Measurements from ENCODE around the gene ANO2.

The ANO2 gene

DNA sequence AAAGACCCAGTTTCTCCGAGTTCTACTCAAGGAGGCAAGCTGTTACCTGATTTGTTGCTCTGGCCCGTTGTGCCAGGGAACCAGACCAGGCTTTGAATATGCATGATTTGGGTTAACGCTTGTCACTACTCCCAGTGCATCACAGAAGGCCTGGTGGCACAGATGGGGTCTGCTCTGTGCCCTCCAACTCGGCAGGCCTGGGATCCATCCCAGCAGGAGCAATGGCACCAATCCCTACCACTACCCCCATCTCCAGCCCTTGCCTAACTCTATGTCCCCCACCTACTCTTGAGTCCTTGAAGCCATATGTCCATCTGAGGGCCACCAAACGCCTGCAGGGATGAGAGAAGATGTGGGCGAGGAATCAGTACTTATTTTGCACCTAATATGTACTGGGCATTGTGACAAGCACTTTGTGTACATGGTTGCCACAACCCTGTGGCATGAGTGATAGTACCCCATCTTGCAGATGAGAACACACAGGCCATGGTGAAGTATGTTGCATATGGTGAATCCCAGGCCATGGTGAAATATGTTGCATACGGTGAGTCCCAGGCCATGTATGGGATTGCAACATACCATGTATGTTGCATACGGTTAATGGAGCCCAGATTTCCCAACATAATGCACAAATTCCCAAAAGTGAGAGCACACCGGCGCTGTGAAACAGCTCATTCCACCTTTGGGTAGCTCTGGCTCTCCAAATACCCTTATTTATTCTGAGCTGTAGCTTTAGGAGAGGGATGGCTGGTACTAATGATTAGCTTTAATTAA lies 410.4 kb downstream of the ANO2 start:
- TF ChIP-seq, protein P1, sequence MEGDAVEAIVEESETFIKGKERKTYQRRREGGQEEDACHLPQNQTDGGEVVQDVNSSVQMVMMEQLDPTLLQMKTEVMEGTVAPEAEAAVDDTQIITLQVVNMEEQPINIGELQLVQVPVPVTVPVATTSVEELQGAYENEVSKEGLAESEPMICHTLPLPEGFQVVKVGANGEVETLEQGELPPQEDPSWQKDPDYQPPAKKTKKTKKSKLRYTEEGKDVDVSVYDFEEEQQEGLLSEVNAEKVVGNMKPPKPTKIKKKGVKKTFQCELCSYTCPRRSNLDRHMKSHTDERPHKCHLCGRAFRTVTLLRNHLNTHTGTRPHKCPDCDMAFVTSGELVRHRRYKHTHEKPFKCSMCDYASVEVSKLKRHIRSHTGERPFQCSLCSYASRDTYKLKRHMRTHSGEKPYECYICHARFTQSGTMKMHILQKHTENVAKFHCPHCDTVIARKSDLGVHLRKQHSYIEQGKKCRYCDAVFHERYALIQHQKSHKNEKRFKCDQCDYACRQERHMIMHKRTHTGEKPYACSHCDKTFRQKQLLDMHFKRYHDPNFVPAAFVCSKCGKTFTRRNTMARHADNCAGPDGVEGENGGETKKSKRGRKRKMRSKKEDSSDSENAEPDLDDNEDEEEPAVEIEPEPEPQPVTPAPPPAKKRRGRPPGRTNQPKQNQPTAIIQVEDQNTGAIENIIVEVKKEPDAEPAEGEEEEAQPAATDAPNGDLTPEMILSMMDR (IDR thresholded peaks at IDR 0.05; ENCODE audit: insufficient read depth, low read length, poor library complexity, severe bottlenecking), result no peak
- Histone ChIP-seq H3K27me3 (replicated peaks; ENCODE audit: control insufficient read depth, insufficient read depth, low read length) (no peaks in the 10 kb centered on the region; the same call in 1 of the 2 replicates), H3K4me3 (replicated peaks; ENCODE audit: low read depth, low read length) (no peak overlapping the region), H3K36me3 (ENCODE audit: control insufficient read depth, insufficient read depth, low read length) (no peaks in the 10 kb centered on the region)
- no peak for DNase-seq (ENCODE audit: extremely low read depth, insufficient read length)

DNA sequence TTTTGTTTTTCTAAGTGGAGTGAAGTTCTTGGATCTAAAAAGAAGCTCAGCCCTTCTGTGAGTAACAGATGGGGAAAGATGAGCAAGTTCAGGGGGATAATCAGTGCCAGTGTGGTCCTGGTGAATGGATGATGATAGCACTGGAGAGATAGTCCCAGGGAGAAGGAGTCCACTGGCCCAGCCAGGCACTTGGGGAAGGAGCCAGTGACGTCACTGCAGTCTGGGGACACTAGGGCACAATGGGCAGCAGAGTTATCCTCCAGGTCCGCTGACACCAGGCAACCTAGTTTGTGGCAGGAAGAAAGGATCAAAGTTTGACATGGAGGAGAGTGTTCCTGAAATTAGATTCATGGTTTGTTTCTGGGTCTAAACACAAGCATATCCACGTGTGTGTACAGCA lies 411.7 kb downstream of the ANO2 start:
- TF ChIP-seq, protein P1 (IDR thresholded peaks at IDR 0.05; ENCODE audit: insufficient read depth, low read length, poor library complexity, severe bottlenecking), result no peak
- Histone ChIP-seq H3K4me3 (replicated peaks; ENCODE audit: low read depth, low read length) (no peak overlapping the region), H3K27me3 (replicated peaks; ENCODE audit: control insufficient read depth, insufficient read depth, low read length) (no peaks in the 10 kb centered on the region), H3K36me3 (ENCODE audit: control insufficient read depth, insufficient read depth, low read length) (no peaks in the 10 kb centered on the region)
- DNase-seq (ENCODE audit: extremely low read depth, insufficient read length), result no peak

DNA sequence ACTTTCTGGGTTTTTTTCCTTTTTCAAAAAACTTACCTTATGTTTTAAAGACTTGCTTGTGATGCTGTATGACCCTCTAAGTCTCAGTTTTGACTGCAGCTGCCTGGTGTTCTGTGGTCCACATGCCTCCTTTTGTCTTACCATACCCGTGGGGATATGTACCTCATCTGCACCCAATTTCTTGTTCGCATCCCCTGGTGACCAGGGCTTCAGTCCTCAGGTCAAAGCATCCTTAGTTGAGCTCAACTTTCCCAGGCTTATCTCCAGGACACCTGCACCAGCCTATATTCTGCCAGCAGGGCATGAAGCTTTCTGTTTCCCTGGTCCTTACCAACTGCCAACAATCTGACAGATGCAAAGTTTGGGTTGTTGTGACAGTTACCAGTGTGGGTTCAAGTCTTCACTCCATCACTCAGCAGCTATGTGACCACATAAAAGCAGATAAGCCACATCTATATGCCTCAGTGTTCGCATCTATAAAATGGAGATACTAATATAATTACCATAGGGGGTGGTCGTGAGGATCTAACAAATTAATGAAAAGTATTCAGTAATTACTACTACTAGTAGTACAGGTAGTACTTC lies 419.2 kb downstream of the ANO2 start:
- Histone ChIP-seq H3K4me3 (replicated peaks; ENCODE audit: low read depth, low read length) (no peak overlapping the region), H3K36me3 (ENCODE audit: control insufficient read depth, insufficient read depth, low read length) (no peaks in the 10 kb centered on the region), H3K27me3 (replicated peaks; ENCODE audit: control insufficient read depth, insufficient read depth, low read length) (no peaks in the 10 kb centered on the region; the same call in 1 of the 2 replicates)
- TF ChIP-seq, protein P1 (IDR thresholded peaks at IDR 0.05; ENCODE audit: insufficient read depth, low read length, poor library complexity, severe bottlenecking), result no peak
- DNase-seq (ENCODE audit: extremely low read depth, insufficient read length), result no peak

DNA sequence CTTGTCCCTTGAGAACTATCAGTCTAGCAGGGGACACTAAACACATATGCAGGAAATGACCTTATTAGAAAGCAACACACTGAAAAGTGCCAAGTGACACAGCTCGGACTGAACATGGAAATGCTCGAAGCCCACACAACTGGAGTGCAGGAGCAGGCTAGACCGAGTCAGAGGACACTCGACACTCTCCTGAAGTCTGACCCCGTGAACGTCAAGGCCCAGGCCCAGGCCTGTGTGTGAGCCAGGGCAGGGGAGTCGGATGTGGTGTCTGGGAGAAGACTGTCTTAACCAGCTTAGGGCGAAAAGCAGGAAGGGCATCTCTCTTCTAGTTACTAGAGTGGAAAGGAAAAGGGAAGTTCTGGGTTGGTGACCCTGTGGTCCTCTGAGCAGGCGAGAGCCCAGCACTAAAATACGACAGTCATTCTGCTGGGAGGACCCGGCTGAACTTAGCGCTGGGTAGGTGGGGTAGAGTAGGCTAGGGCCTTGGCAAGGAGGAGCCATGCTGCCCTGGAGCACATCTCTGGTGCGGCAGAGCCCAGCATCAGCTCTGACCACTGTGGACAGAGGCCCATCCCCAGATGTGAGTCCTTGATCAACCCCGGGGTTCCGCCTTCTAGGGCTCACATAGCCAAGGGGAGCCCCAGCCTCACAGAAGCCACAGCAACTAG lies 420.2 kb downstream of the ANO2 start:
- DNase-seq (ENCODE audit: extremely low read depth, insufficient read length), result no peak
- TF ChIP-seq, protein P1 (IDR thresholded peaks at IDR 0.05; ENCODE audit: insufficient read depth, low read length, poor library complexity, severe bottlenecking), result no peak
- H3K27me3 ChIP-seq (replicated peaks; ENCODE audit: control insufficient read depth, insufficient read depth, low read length), result no peaks in the 10 kb centered on the region; the same call in 1 of the 2 replicates
- H3K36me3 ChIP-seq (ENCODE audit: control insufficient read depth, insufficient read depth, low read length), result no peaks in the 10 kb centered on the region
- no peak overlapping the region for H3K4me3 ChIP-seq (replicated peaks; ENCODE audit: low read depth, low read length)

- no peak for DNase-seq (ENCODE audit: extremely low read depth, insufficient read length)
- no peak overlapping the region for H3K4me3 ChIP-seq (replicated peaks; ENCODE audit: low read depth, low read length)
- no peaks in the 10 kb centered on the region; the same call in 1 of the 2 replicates for H3K27me3 ChIP-seq (replicated peaks; ENCODE audit: control insufficient read depth, insufficient read depth, low read length)
- TF ChIP-seq, protein P1 (IDR thresholded peaks at IDR 0.05; ENCODE audit: insufficient read depth, low read length, poor library complexity, severe bottlenecking), result no peak
- H3K36me3 ChIP-seq (ENCODE audit: control insufficient read depth, insufficient read depth, low read length), result no peaks in the 10 kb centered on the region
Measured at GRCh38 chr12:5524116-5524768, 420.8 kb downstream of the ANO2 start.

Data from GM06990 (cell line).